ENCODE results near the gene CELSR2. TPM values are rescaled to one million over a fixed set of nuclear protein-coding genes. Genes with fewer than 3 reads are reported as not detected.

The CELSR2 gene
- total and polyA plus RNA-seq, 2 donors (not counting 1 experiment from before 2014, with no cell fraction given), result 0.57 to 2.7 TPM

DNA sequence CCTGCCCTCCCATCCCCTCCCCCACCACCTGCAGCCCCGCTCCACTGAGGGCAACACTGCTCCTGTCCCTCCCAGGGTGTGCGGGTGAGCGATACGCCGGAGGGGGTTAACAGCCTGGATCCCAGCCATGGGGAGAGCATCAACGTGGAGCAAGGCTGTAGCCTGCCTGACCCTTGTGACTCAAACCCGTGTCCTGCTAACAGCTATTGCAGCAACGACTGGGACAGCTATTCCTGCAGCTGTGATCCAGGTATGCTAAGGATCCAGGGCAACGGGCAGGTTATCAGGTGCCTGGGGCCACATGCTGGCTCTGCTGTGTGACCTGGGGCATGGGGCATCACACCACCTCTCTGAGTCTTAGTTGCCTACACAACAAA lies 15.0 kb downstream of the CELSR2 start:
- 81% methylated on average over 8 of the region's 9 CpGs for WGBS (ENCODE audit: insufficient coverage)
- peaks cover 0 to 3% of the 10 kb centered on the region in 2 donors for H3K4me1 ChIP-seq (ENCODE audit: control insufficient read depth in 2 of 2, insufficient read depth in 2 of 2, low read length in 2 of 2)
- CTCF ChIA-PET, result interaction anchor here (1.1 to 8.1 kb wide), 8 partner anchors 11 to 268 kb away, joined by 3 to 73 read pairs (median 8); partner anchors contain the start of gene PSRC1

DNA sequence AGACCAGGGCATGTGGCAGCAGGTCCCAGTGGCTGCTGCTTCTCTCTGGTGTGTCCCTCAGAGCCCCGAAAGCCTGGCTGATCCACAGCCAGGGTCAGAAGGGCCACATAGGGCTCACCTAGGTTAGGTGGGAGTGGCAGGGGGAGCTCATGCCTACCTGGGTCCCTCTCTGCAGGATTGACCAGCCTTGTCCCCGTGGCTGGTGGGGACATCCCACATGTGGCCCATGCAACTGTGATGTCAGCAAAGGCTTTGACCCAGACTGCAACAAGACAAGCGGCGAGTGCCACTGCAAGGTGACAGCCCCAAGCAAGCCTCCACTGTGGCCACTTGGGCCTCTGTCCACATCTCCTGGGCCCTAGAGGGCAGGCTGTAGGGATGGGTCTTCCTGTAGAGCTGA lies 15.7 kb downstream of the CELSR2 start:
- Histone ChIP-seq H4K20me1 (ENCODE audit: control insufficient read depth, insufficient read depth, low read length, poor library complexity, severe bottlenecking) (no peaks in the 10 kb centered on the region), H2AFZ (ENCODE audit: insufficient read depth, low read depth, low read length, poor library complexity, severe bottlenecking) (no peak overlapping the region), H3K36me3 (replicated peaks in 1 of 2; ENCODE audit: control extremely low read depth in 1 of 2, control insufficient read depth in 1 of 2, extremely low read depth in 1 of 2, insufficient read depth in 2 of 2, low read length in 1 of 2) (no peaks in the 10 kb centered on the region), H3K4me1 (ENCODE audit: control insufficient read depth in 2 of 2, insufficient read depth in 2 of 2, low read length in 2 of 2) (peaks cover 0 to 3% of the 10 kb centered on the region in 2 donors), H3K4me3 (ENCODE audit: control extremely low read depth in 1 of 5, extremely low read depth in 1 of 5, insufficient read depth in 1 of 5, low read depth in 2 of 5, low read length in 4 of 5) (no peak overlapping the region), H3K79me2 (ENCODE audit: control insufficient read depth, insufficient read depth, low read length) (no peaks in the 10 kb centered on the region), H3K27ac (ENCODE audit: low read length in 2 of 2) (no peak overlapping the region), H3K9ac (ENCODE audit: low read length) (no peak overlapping the region), H3K27me3 (replicated peaks in 1 of 4; ENCODE audit: control extremely low read depth in 1 of 4, control insufficient read depth in 3 of 4, insufficient read depth in 4 of 4, low read length in 3 of 4) (peaks cover 0 to 4% (median 0%) of the 10 kb centered on the region in 4 experiments), H3K9me3 (ENCODE audit: control extremely low read depth in 1 of 3, control insufficient read depth in 2 of 3, insufficient read depth in 1 of 3, low read length in 2 of 3) (no peaks in the 10 kb centered on the region), H3K4me2 (replicated peaks; ENCODE audit: low read depth, low read length, poor library complexity, severe bottlenecking) (no peak overlapping the region)
- CTCF ChIA-PET, result interaction anchor here (0.7 to 8.1 kb wide), 9 partner anchors 12 to 267 kb away, joined by 3 to 73 read pairs (median 7); partner anchors contain the start of gene PSRC1
- H3K4me3 Mint-ChIP-seq, result no peak overlapping the region
- WGBS (ENCODE audit: insufficient coverage), result 88% methylated on average over 4 of the region's 4 CpGs
- no peaks in the 10 kb centered on the region for H3K9me3 Mint-ChIP-seq (ENCODE audit: insufficient read depth)
- intact Hi-C loops (cut with micrococcal nuclease), result no loop called here
- no peak overlapping the region for H3K27ac Mint-ChIP-seq
- TF ChIP-seq, protein P1, sequence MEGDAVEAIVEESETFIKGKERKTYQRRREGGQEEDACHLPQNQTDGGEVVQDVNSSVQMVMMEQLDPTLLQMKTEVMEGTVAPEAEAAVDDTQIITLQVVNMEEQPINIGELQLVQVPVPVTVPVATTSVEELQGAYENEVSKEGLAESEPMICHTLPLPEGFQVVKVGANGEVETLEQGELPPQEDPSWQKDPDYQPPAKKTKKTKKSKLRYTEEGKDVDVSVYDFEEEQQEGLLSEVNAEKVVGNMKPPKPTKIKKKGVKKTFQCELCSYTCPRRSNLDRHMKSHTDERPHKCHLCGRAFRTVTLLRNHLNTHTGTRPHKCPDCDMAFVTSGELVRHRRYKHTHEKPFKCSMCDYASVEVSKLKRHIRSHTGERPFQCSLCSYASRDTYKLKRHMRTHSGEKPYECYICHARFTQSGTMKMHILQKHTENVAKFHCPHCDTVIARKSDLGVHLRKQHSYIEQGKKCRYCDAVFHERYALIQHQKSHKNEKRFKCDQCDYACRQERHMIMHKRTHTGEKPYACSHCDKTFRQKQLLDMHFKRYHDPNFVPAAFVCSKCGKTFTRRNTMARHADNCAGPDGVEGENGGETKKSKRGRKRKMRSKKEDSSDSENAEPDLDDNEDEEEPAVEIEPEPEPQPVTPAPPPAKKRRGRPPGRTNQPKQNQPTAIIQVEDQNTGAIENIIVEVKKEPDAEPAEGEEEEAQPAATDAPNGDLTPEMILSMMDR (IDR thresholded peaks at IDR 0.05), result no peak
- no peak for TF ChIP-seq EZH2 (IDR thresholded peaks at IDR 0.05; ENCODE audit: borderline replicate concordance, insufficient read depth, low read depth, low read length, poor library complexity, severe bottlenecking)
- ATAC-seq (ENCODE audit: low read depth) (no peak), DNase-seq (no peak)
- peaks cover 4% of the 10 kb centered on the region for H3K4me1 Mint-ChIP-seq
- POLR2A ChIA-PET, result no interaction called here
- peaks cover 4% of the 10 kb centered on the region for H3K27me3 Mint-ChIP-seq

More for the DNA sequence above, 15.0 kb downstream of the CELSR2 start:
- no peak overlapping the region for H3K27ac Mint-ChIP-seq
- peaks cover 4% of the 10 kb centered on the region for H3K4me1 Mint-ChIP-seq
- TF ChIP-seq, protein P1 (IDR thresholded peaks at IDR 0.05), result no peak
- TF ChIP-seq EZH2 (IDR thresholded peaks at IDR 0.05; ENCODE audit: borderline replicate concordance, insufficient read depth, low read depth, low read length, poor library complexity, severe bottlenecking), result no peak
- no peaks in the 10 kb centered on the region for H3K9me3 Mint-ChIP-seq (ENCODE audit: insufficient read depth)
- POLR2A ChIA-PET, result no interaction called here
- H3K27ac ChIP-seq (ENCODE audit: low read length in 2 of 2), result no peak overlapping the region
- peaks cover 4% of the 10 kb centered on the region for H3K27me3 Mint-ChIP-seq
- intact Hi-C loops (cut with micrococcal nuclease), result no loop called here
- no peak overlapping the region for H3K9ac ChIP-seq (ENCODE audit: low read length)
- H3K4me3 Mint-ChIP-seq, result no peak overlapping the region
- no peaks in the 10 kb centered on the region for H3K79me2 ChIP-seq (ENCODE audit: control insufficient read depth, insufficient read depth, low read length)
- DNase-seq, result no peak
- H4K20me1 ChIP-seq (ENCODE audit: control insufficient read depth, insufficient read depth, low read length, poor library complexity, severe bottlenecking), result no peaks in the 10 kb centered on the region
- peaks cover 0 to 4% (median 0%) of the 10 kb centered on the region in 4 experiments for H3K27me3 ChIP-seq (replicated peaks in 1 of 4; ENCODE audit: control extremely low read depth in 1 of 4, control insufficient read depth in 3 of 4, insufficient read depth in 4 of 4, low read length in 3 of 4)
- no peak overlapping the region for H2AFZ ChIP-seq (ENCODE audit: insufficient read depth, low read depth, low read length, poor library complexity, severe bottlenecking)
- H3K9me3 ChIP-seq (ENCODE audit: control extremely low read depth in 1 of 3, control insufficient read depth in 2 of 3, insufficient read depth in 1 of 3, low read length in 2 of 3), result no peaks in the 10 kb centered on the region
- ATAC-seq (ENCODE audit: low read depth), result no peak
- H3K4me2 ChIP-seq (replicated peaks; ENCODE audit: low read depth, low read length, poor library complexity, severe bottlenecking), result no peak overlapping the region
- H3K36me3 ChIP-seq (replicated peaks in 1 of 2; ENCODE audit: control extremely low read depth in 1 of 2, control insufficient read depth in 1 of 2, extremely low read depth in 1 of 2, insufficient read depth in 2 of 2, low read length in 1 of 2), result no peaks in the 10 kb centered on the region
- H3K4me3 ChIP-seq (ENCODE audit: control extremely low read depth in 1 of 5, extremely low read depth in 1 of 5, insufficient read depth in 1 of 5, low read depth in 2 of 5, low read length in 4 of 5), result no peak overlapping the region

Measured in B cell (primary cell).